AG10803 (cell line): ENCODE measurements around the gene EMCN.
"Not testable (repeated sequence)": the region's sequence is repeated elsewhere in the genome, so short reads cannot be mapped to it uniquely, and the experiment has no call there.

Experiments used
- DNase-seq: peaks from one replicate; pipeline ENCODE4 v3.0.0; 2010; ENCODE audit warnings: low read depth
- H3K4me3 ChIP-seq: 2 replicates; pipeline ENCODE4 v1.5.1; 2011; ENCODE audit warnings: mild to moderate bottlenecking, low read length, control low read depth
- TF ChIP-seq, protein P1 (sequence below): conservative IDR thresholded peaks from 2 replicates; pipeline ENCODE4 v1.5.1; 2011; ENCODE audit warnings: mild to moderate bottlenecking, low read length, control low read depth, inconsistent platforms

EMCN gene

DNA sequence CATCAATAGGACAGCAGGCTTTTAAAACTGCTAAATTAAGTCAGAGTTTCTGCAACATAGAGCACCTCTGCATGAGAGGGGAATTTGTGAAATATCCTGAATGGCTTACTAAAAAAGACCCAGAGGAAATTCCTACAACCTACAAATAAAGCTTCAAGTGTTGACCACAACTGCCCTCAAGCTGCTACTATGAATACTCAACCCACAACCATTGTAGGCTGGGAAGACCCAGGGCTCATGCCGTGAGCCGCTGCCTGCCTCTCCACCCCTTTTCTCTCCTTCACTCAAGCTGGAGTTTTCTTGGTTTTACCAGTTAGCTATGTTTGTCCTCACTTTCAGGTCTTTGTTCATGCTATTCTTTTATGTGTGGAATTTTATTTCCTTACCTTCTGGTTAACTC, 151.6 kb downstream of the EMCN start:
- DNase-seq: no peak
- H3K4me3 ChIP-seq: no peak overlapping the region

DNA sequence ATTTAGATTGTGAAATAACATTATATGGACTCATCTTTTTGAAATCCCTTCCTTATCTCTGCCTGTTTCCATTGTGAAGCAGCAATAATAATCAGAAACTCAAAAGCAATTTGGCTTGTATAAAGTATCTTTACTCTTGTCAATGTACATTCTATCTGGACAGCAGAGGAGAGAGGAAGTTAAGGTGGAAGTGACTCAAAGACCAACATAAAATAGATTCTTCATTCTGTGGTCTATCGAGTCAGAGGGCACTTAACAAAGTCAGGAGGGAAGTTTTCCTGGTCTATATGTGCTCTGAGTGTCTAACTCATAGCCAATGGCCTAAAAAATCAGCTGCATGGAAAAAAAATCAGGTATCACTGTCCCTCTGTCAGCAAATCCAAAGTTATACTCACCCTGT, 155.5 kb downstream of the EMCN start:
- no peak overlapping the region for H3K4me3 ChIP-seq
- TF ChIP-seq, protein P1, sequence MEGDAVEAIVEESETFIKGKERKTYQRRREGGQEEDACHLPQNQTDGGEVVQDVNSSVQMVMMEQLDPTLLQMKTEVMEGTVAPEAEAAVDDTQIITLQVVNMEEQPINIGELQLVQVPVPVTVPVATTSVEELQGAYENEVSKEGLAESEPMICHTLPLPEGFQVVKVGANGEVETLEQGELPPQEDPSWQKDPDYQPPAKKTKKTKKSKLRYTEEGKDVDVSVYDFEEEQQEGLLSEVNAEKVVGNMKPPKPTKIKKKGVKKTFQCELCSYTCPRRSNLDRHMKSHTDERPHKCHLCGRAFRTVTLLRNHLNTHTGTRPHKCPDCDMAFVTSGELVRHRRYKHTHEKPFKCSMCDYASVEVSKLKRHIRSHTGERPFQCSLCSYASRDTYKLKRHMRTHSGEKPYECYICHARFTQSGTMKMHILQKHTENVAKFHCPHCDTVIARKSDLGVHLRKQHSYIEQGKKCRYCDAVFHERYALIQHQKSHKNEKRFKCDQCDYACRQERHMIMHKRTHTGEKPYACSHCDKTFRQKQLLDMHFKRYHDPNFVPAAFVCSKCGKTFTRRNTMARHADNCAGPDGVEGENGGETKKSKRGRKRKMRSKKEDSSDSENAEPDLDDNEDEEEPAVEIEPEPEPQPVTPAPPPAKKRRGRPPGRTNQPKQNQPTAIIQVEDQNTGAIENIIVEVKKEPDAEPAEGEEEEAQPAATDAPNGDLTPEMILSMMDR: no peak
- DNase-seq: no peak

More for the DNA sequence above, 151.6 kb downstream of the EMCN start:
- TF ChIP-seq, protein P1: no peak

DNA sequence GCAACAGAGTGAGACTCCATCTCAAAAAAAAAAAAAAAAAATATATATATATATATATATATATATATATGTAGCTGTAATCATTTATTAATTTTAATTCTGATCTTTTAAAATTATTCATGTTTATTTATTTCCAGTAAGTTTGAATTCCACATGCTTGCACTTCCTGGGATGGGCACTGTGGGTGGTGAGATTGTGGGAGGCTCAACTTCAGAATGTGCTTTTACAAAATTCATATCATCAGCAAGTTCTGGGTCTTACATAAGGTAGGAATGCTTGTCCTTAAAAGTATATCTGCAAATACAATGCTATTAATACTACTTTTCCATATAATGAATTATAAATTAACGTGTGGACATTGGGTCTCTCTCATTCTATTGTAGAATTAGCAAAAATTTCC, 156.5 kb downstream of the EMCN start:
- no peak for DNase-seq
- H3K4me3 ChIP-seq: no peak overlapping the region
- TF ChIP-seq, protein P1: no peak

DNA sequence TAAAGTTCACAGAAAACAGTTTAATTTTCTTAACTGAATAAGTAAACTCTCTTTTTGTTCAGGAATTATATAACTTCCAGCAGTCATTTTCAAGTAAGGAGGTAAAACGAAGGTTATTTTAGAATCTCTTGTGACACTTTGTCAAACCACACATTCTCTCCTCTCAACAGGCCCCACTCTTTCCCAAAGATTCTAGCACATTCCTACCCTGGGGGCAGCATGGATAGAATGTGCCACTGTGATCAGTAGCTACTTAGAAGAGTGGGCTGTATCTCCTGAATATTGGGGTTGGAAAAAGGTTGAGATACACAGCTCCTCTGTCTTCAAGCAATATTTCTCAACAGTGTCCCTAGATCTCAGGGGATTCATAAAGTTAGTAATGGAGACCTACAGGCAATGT, 157.6 kb downstream of the EMCN start:
- DNase-seq: no peak
- H3K4me3 ChIP-seq: no peak overlapping the region
- TF ChIP-seq, protein P1: no peak

DNA sequence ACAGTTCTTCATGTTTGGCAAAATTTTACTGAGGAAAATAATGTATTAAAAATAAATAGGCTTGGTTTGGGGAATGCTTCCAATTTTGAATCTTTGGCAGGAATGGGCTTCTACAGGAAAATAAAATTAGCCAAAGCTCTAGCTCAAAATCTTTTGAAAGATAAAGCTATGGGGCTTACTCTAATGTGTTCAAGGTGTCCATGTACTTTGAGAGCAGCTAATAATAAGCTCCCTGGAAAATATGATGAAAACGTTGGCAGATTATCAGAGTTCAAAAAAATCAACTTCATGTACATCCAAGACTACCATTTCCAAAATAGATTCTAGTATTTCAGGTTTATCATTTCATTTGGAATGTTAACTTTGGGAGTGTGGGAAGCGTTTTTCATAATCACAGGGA, 158.4 kb downstream of the EMCN start:
- DNase-seq: no peak
- TF ChIP-seq, protein P1: no peak
- H3K4me3 ChIP-seq: no peak overlapping the region

DNA sequence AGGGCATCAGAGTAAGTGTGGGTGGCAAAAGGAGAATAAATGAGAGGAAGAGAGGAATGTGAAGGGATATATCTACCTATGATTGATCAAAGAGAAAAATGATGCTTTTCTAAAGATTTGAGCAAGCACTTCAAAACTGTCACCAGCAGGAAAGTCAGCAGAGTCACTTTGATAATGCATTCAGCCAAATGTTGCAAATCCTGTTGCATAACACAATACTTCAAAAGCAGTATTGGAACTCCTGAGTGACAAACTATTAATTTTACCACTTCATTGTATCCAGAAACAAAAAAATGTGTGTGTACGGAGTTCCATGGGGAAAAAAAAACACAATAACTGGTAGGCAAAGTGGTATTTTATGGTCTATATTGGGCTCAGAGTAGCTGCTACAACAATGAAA, 160.3 kb downstream of the EMCN start:
- DNase-seq: no peak

DNA sequence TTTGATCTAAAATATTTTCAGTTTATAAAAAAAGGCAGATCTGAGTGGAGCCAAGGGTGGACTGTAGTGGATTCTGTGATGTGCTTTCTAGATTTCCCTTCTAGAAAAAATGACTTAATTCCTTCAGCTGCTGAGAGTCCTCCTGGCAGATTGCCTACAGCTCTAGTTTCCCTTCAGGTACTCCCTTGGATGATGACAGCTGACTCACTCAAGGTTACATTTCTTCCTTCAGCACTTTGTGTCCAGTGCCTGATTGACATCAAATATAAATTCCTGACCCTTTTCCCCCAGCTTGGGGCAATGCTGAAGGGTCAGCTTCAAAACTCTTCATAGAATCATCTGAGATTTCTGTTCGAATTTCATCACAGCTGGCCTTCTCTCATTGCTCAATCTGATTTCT, 161.7 kb downstream of the EMCN start:
- no peak overlapping the region for H3K4me3 ChIP-seq
- TF ChIP-seq, protein P1: no peak
- DNase-seq: no peak

More for the DNA sequence above, 160.3 kb downstream of the EMCN start:
- no peak overlapping the region for H3K4me3 ChIP-seq
- TF ChIP-seq, protein P1: no peak

DNA sequence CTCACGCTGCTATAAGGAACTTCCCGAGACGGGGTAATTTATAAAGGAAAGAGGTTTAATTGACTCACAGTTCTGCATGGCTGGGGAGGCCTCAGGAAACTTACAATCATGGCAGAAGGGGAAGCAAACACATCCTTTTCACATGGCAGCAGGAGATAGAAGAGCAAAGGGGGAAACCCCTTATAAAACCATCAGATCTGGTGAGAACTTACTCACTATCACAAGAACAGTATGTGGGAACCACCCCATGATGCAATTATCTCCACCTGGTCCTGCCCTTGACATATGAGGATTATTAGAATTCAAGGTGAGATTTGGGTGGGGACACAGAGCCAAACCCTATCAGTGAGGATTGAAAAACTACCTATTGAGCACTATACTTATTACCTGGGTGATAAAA, 165.5 kb downstream of the EMCN start:
- not testable (repeated sequence) for DNase-seq, H3K4me3 ChIP-seq
